NCI-H2107 (cell line): ENCODE measurements around the gene SNX11.

Experiments used
- DNase-seq: peaks from one replicate; lab custom pipeline; 2025; lab: John Stamatoyannopoulos, UW

Gene SNX11

GRCh38 chr17:48132385-48132784, 24.8 kb downstream of the SNX11 start:
- no peak for DNase-seq

GRCh38 chr17:48134912-48135480, 27.4 kb downstream of the SNX11 start:
- DNase-seq, result no peak

- DNase-seq, result no peak
Measured at GRCh38 chr17:48137656-48138055, 30.1 kb downstream of the SNX11 start.

- DNase-seq, result no peak
Measured at GRCh38 chr17:48139944-48140343, 32.4 kb downstream of the SNX11 start.

- no peak for DNase-seq
Measured at GRCh38 chr17:48143629-48144028, 36.1 kb downstream of the SNX11 start.

GRCh38 chr17:48144231-48144630, 36.7 kb downstream of the SNX11 start:
- no peak for DNase-seq

- DNase-seq, result no peak
Measured at GRCh38 chr17:48144976-48145798, 37.6 kb downstream of the SNX11 start.

- DNase-seq, result no peak
Measured at GRCh38 chr17:48148029-48148770, 40.6 kb downstream of the SNX11 start.

GRCh38 chr17:48148854-48149786, 41.6 kb downstream of the SNX11 start:
- peak; percentile 12 for DNase-seq

- no peak for DNase-seq
Measured at GRCh38 chr17:48149787-48150463, 42.4 kb downstream of the SNX11 start.

GRCh38 chr17:48150597-48151001, 43.0 kb downstream of the SNX11 start:
- no peak for DNase-seq

- DNase-seq, result no peak
Measured at GRCh38 chr17:48151220-48151619, 43.7 kb downstream of the SNX11 start.

GRCh38 chr17:48152289-48152688, 44.7 kb downstream of the SNX11 start:
- no peak for DNase-seq

GRCh38 chr17:48153691-48154358, 46.3 kb downstream of the SNX11 start:
- DNase-seq, result peak; percentile 26

GRCh38 chr17:48155889-48156611, 48.5 kb downstream of the SNX11 start:
- DNase-seq, result peak; percentile 41

- no peak for DNase-seq
Measured at GRCh38 chr17:48159232-48159631, 51.7 kb downstream of the SNX11 start.

GRCh38 chr17:48160177-48161081, 52.9 kb downstream of the SNX11 start:
- DNase-seq, result peak; percentile 37

- DNase-seq, result no peak
Measured at GRCh38 chr17:48161127-48161905, 53.8 kb downstream of the SNX11 start.
